Osteoblast (primary cell): ENCODE measurements around the gene CSTB. TPM values are rescaled to one million over a fixed set of nuclear protein-coding genes. Genes with fewer than 3 reads are reported as not detected.

Experiments used
- DNase-seq: peaks from one replicate; pipeline ENCODE4 v3.0.0; 2011; ENCODE audit warnings: low spot score, mixed read lengths; ENCODE audit not compliant: insufficient read length; ENCODE audit errors: missing footprints
- H2AFZ ChIP-seq: 2 replicates; pipeline ENCODE4 v1.6.0; 2011; ENCODE audit warnings: mild to moderate bottlenecking, low read length
- H3K27ac ChIP-seq: 2 replicates; pipeline ENCODE4 v1.5.1; 2011; ENCODE audit warnings: mild to moderate bottlenecking, low read depth, low read length, moderate library complexity
- H3K27me3 ChIP-seq: 2 replicates; pipeline ENCODE4 v1.6.0; 2012; ENCODE audit warnings: mild to moderate bottlenecking, control low read depth, inconsistent platforms, low read length, moderate library complexity; ENCODE audit not compliant: insufficient read depth
- H3K36me3 ChIP-seq: 2 replicates; pipeline ENCODE4 v1.5.1; 2011; ENCODE audit warnings: mild to moderate bottlenecking, low read length, control low read depth, moderate library complexity; ENCODE audit not compliant: insufficient read depth
- H3K4me1 ChIP-seq: 2 replicates; pipeline ENCODE4 v1.5.1; 2011; ENCODE audit warnings: mild to moderate bottlenecking, low read length, control low read depth, moderate library complexity; ENCODE audit not compliant: insufficient read depth
- H3K4me2 ChIP-seq: 2 replicates; pipeline ENCODE4 v1.6.0; 2011; ENCODE audit warnings: mild to moderate bottlenecking, low read length; ENCODE audit not compliant: insufficient read depth
- H3K4me3 ChIP-seq: fragments of 200-600 bp; sonication (generic); 3 replicates; pipeline ENCODE4 v1.5.1; 2012; ENCODE audit warnings: mild to moderate bottlenecking, low read length, inconsistent platforms; ENCODE audit not compliant: insufficient read depth
- H3K79me2 ChIP-seq: 2 replicates; pipeline ENCODE4 v1.6.0; 2012; ENCODE audit warnings: mild to moderate bottlenecking, low read length, control low read depth, inconsistent platforms; ENCODE audit not compliant: insufficient read depth
- H3K9me3 ChIP-seq: 2 replicates; pipeline ENCODE4 v1.5.1; 2011; ENCODE audit warnings: low read depth, low read length, control low read depth
- H4K20me1 ChIP-seq: 2 replicates; pipeline ENCODE4 v1.6.0; 2012; ENCODE audit warnings: mild to moderate bottlenecking, low read length, control low read depth; ENCODE audit not compliant: insufficient read depth
- CTCF ChIP-seq: IDR thresholded peaks from 2 replicates; pipeline ENCODE4 v1.5.1; 2011; ENCODE audit warnings: mild to moderate bottlenecking, low read depth, low read length, moderate library complexity; ENCODE audit errors: extremely low read depth
- total RNA-seq: library from RNA; depleted of rRNA; stranded (reverse); fragments of >200 nt; gene quantifications from 2 replicates; pipeline ENCODE4 v1.2.3, GENCODE V29; 2012

Gene CSTB
- total RNA-seq, 1 donor, result 14.8 TPM

- Histone ChIP-seq H3K27ac (no peak overlapping the region), H4K20me1 (peaks cover 11% of the 10 kb centered on the region), H2AFZ (no peak overlapping the region), H3K4me3 (no peak overlapping the region), H3K27me3 (no peaks in the 10 kb centered on the region), H3K79me2 (peaks cover 5% of the 10 kb centered on the region), H3K4me1 (peaks cover 10% of the 10 kb centered on the region), H3K9me3 (no peaks in the 10 kb centered on the region), H3K4me2 (no peak overlapping the region), H3K36me3 (peaks cover 83% of the 10 kb centered on the region)
- no peak for TF ChIP-seq CTCF
- DNase-seq, result no peak
Measured at GRCh38 chr21:43754948-43755781, 20.9 kb downstream of the CSTB start.

- Histone ChIP-seq H3K9me3 (no peaks in the 10 kb centered on the region), H3K4me2 (no peak overlapping the region), H2AFZ (no peak overlapping the region), H3K36me3 (peaks cover 81% of the 10 kb centered on the region), H3K79me2 (peaks cover 5% of the 10 kb centered on the region), H3K4me1 (peaks cover 10% of the 10 kb centered on the region), H3K27ac (no peak overlapping the region), H3K4me3 (no peak overlapping the region), H4K20me1 (peaks cover 11% of the 10 kb centered on the region), H3K27me3 (no peaks in the 10 kb centered on the region)
- DNase-seq, result no peak
- TF ChIP-seq CTCF, result no peak
Measured at GRCh38 chr21:43753439-43753799, 22.7 kb downstream of the CSTB start.

GRCh38 chr21:43752758-43753438 is 23.2 kb downstream of the CSTB start:
- Histone ChIP-seq H3K4me2 (no peak overlapping the region), H2AFZ (no peak overlapping the region), H3K79me2 (peaks cover 5% of the 10 kb centered on the region), H3K27me3 (no peaks in the 10 kb centered on the region), H3K4me3 (no peak overlapping the region), H3K27ac (no peak overlapping the region), H3K9me3 (no peaks in the 10 kb centered on the region), H4K20me1 (peaks cover 11% of the 10 kb centered on the region), H3K36me3 (peaks cover 79% of the 10 kb centered on the region), H3K4me1 (peaks cover 4% of the 10 kb centered on the region)
- no peak for DNase-seq
- TF ChIP-seq CTCF, result no peak

- Histone ChIP-seq H3K4me1 (no peaks in the 10 kb centered on the region), H3K27me3 (no peaks in the 10 kb centered on the region), H2AFZ (no peak overlapping the region), H3K79me2 (peaks cover 5% of the 10 kb centered on the region), H3K4me2 (no peak overlapping the region), H3K27ac (no peak overlapping the region), H3K4me3 (no peak overlapping the region), H3K36me3 (peaks cover 86% of the 10 kb centered on the region), H3K9me3 (no peaks in the 10 kb centered on the region), H4K20me1 (peaks cover 11% of the 10 kb centered on the region)
- TF ChIP-seq CTCF, result no peak
- DNase-seq, result no peak
Measured at GRCh38 chr21:43751955-43752591, 24.0 kb downstream of the CSTB start.
